HepG2 (cell line): ENCODE data around the gene ABCB6. TPM values are rescaled to one million over a fixed set of nuclear protein-coding genes. Genes with fewer than 3 reads are reported as not detected.

Experiments used
- BCL6 ChIP-seq: IDR thresholded peaks from 2 replicates; pipeline ENCODE4 v1.6.1; 2016; ENCODE audit warnings: missing genetic modification reagents, missing compliant biosample characterization
- CHD2 ChIP-seq: IDR thresholded peaks from 2 replicates; pipeline ENCODE4 v1.6.1; 2011; ENCODE audit warnings: low read depth, low read length, improper control_type of control experiment
- MTA1 ChIP-seq: sonication (generic); formaldehyde crosslinking; IDR thresholded peaks from 2 replicates; pipeline ENCODE4 v1.4.0; 2020; ENCODE audit warnings: missing genetic modification reagents, mild to moderate bottlenecking, borderline replicate concordance
- MXD1 ChIP-seq: sonication (generic); formaldehyde crosslinking; IDR thresholded peaks from 2 replicates; pipeline ENCODE4 v1.4.0; 2020; ENCODE audit warnings: mild to moderate bottlenecking, missing genetic modification reagents
- POGK ChIP-seq: sonication (generic); formaldehyde crosslinking; conservative IDR thresholded peaks from 2 replicates; pipeline ENCODE4 v1.8.0; 2022; ENCODE audit warnings: mild to moderate bottlenecking, moderate library complexity, missing genetic modification reagents
- SALL2 ChIP-seq: sonication (generic); formaldehyde crosslinking; IDR thresholded peaks from 2 replicates; pipeline ENCODE4 v1.8.1; 2023; ENCODE audit warnings: mild to moderate bottlenecking, missing genetic modification reagents, inconsistent platforms
- TARDBP ChIP-seq: sonication (generic); formaldehyde crosslinking; IDR thresholded peaks from 2 replicates; pipeline ENCODE4 v1.8.0; 2022; ENCODE audit warnings: mild to moderate bottlenecking, missing genetic modification reagents
- TEAD2 ChIP-seq: sonication (generic); formaldehyde crosslinking; IDR thresholded peaks from 2 replicates; pipeline ENCODE4 v1.9.0; 2021; ENCODE audit warnings: missing genetic modification reagents
- ZBTB4 ChIP-seq: sonication (generic); formaldehyde crosslinking; IDR thresholded peaks from 2 replicates; pipeline ENCODE4 v1.4.0; 2020; ENCODE audit warnings: missing genetic modification reagents, mild to moderate bottlenecking, borderline replicate concordance
- ZNF282 ChIP-seq: fragments of 450-650 bp; IDR thresholded peaks from 2 replicates; pipeline ENCODE4 v1.6.1; 2018; ENCODE audit not compliant: partially characterized antibody
- ZNF335 ChIP-seq: sonication (generic); formaldehyde crosslinking; IDR thresholded peaks from 2 replicates; pipeline ENCODE4 v1.4.0; 2020; ENCODE audit warnings: missing genetic modification reagents
- ZNF501 ChIP-seq: sonication (generic); formaldehyde crosslinking; IDR thresholded peaks from 2 replicates; pipeline ENCODE4 v1.5.1; 2020; ENCODE audit warnings: mild to moderate bottlenecking, moderate library complexity, missing genetic modification reagents
- ZNF562 ChIP-seq: sonication (generic); formaldehyde crosslinking; IDR thresholded peaks from 2 replicates; pipeline ENCODE4 v1.8.0; 2022; ENCODE audit warnings: missing genetic modification reagents, borderline replicate concordance
- ZNF570 ChIP-seq: sonication (generic); formaldehyde crosslinking; IDR thresholded peaks from 2 replicates; pipeline ENCODE4 v1.4.0; 2020; ENCODE audit warnings: mild to moderate bottlenecking, missing genetic modification reagents, borderline replicate concordance
- ZNF574 ChIP-seq: sonication (generic); formaldehyde crosslinking; IDR thresholded peaks from 2 replicates; pipeline ENCODE4 v1.4.0; 2020; ENCODE audit warnings: missing genetic modification reagents
- ZNF770 ChIP-seq: sonication (generic); formaldehyde crosslinking; IDR thresholded peaks from 2 replicates; pipeline ENCODE4 v1.5.0; 2020; ENCODE audit warnings: mild to moderate bottlenecking, missing genetic modification reagents
- ZNF816 ChIP-seq: sonication (generic); formaldehyde crosslinking; IDR thresholded peaks from 2 replicates; pipeline ENCODE4 v1.8.0; 2022; ENCODE audit warnings: missing genetic modification reagents, mild to moderate bottlenecking, borderline replicate concordance
- ZNF850 ChIP-seq: sonication (generic); formaldehyde crosslinking; conservative IDR thresholded peaks from 2 replicates; pipeline ENCODE4 v1.9.0; 2021; ENCODE audit warnings: mild to moderate bottlenecking, missing genetic modification reagents
- polyA plus RNA-seq, 8 experiments: library from polyadenylated mRNA; depleted of rRNA in 3 of 8; stranded (reverse) in 7 of 8; unstranded in 1 of 8; fragments of >200 nt; fragmentation: Illumina TruSeq in 4 of 8; extraction: Trizol in 4 of 8; gene quantifications; 2 replicates each; pipeline versions ENCODE4 v1.2.1 to v1.2.3, GENCODE V29; 2011 to 2016; ENCODE audit warnings: low read depth in 4 of 8, missing spikeins in 1 of 8, mixed read lengths in 1 of 8; ENCODE audit not compliant: insufficient read depth in 1 of 8
- total RNA-seq, 5 experiments: library from RNA; depleted of rRNA; stranded (reverse); fragments of >200 nt; fragmentation: Illumina TruSeq; extraction: Trizol; gene quantifications; 2 replicates each; pipeline ENCODE4 v1.2.3, GENCODE V29; 2016; ENCODE audit warnings: low read depth in 1 of 5

ABCB6 gene
- total and polyA plus RNA-seq, 2 of the 13 experiments (the other 11 are each of a cell fraction or from before 2014, with no cell fraction given) = 91.1 to 137 TPM

- no peak for TF ChIP-seq ZBTB4
- no peak for TF ChIP-seq ZNF850 (CRISPR knock-in tag)
- TF ChIP-seq ZNF570 = no peak
- no peak for TF ChIP-seq MXD1 (CRISPR knock-in tag)
- no peak for TF ChIP-seq ZNF562 (CRISPR knock-in tag)
- 0 out of 2 replicates have a peak, but pooled peaks have one; percentile 77 for TF ChIP-seq ZNF816 (CRISPR knock-in tag)
- TF ChIP-seq BCL6 = peak; percentile 36; the same call in 1 of the 2 replicates
- TF ChIP-seq SALL2 (CRISPR knock-in tag) = peak; percentile 61; the same call in 1 of the 2 replicates
- TF ChIP-seq TEAD2 (CRISPR knock-in tag) = no peak
- peak; percentile 63; the same call in 1 of the 2 replicates for TF ChIP-seq CHD2
- TF ChIP-seq ZNF335 (CRISPR knock-in tag) = peak; percentile 86
- no peak for TF ChIP-seq ZNF282
- TF ChIP-seq TARDBP (CRISPR knock-in tag) = peak; percentile 84
- peak; percentile 78 for TF ChIP-seq POGK (CRISPR knock-in tag)
- peak; percentile 80 for TF ChIP-seq ZNF574 (CRISPR knock-in tag)
- peak; percentile 75; the same call in 1 of the 2 replicates for TF ChIP-seq ZNF501 (CRISPR knock-in tag)
- peak; percentile 64; the same call in 1 of the 2 replicates for TF ChIP-seq MTA1 (CRISPR knock-in tag)
- TF ChIP-seq ZNF770 (CRISPR knock-in tag) = no peak
Observed at GRCh38 chr2:219249203-219249980, 30.6 kb upstream of the ABCB6 start (continued).
